HG03060 (cell line): Measurements from ENCODE around the gene KIAA1217.

ENCODE experiments used
- ATAC-seq: cut with Tn5 transposase; IDR thresholded peaks from one replicate; pipeline ENCODE4 v1.9.1; 2021; ENCODE audit warnings: low read depth, moderate number of reproducible peaks; ENCODE audit not compliant: unreplicated experiment

The KIAA1217 gene

GRCh38 chr10:24240041-24240751, 31.3 kb downstream of the KIAA1217 start:
- ATAC-seq, result no peak

- ATAC-seq, result no peak
Observed at GRCh38 chr10:24241536-24242040, 32.6 kb downstream of the KIAA1217 start.

GRCh38 chr10:24242562-24242961, 33.6 kb downstream of the KIAA1217 start:
- no peak for ATAC-seq

- ATAC-seq, result no peak
Observed at GRCh38 chr10:24246365-24246764, 37.4 kb downstream of the KIAA1217 start.

GRCh38 chr10:24247841-24248240, 38.9 kb downstream of the KIAA1217 start:
- ATAC-seq, result no peak

GRCh38 chr10:24249829-24250415, 41.0 kb downstream of the KIAA1217 start:
- ATAC-seq, result no peak

GRCh38 chr10:24251547-24251946, 42.6 kb downstream of the KIAA1217 start:
- ATAC-seq, result no peak

GRCh38 chr10:24254180-24254579, 45.2 kb downstream of the KIAA1217 start:
- ATAC-seq, result no peak

- ATAC-seq, result no peak
Observed at GRCh38 chr10:24255115-24255880, 46.4 kb downstream of the KIAA1217 start.

- ATAC-seq, result no peak
Observed at GRCh38 chr10:24255881-24256311, 47.0 kb downstream of the KIAA1217 start.

- no peak for ATAC-seq
Observed at GRCh38 chr10:24256619-24257107, 47.7 kb downstream of the KIAA1217 start.

GRCh38 chr10:24257588-24257987, 48.6 kb downstream of the KIAA1217 start:
- ATAC-seq, result no peak

- no peak for ATAC-seq
Observed at GRCh38 chr10:24259365-24260130, 50.6 kb downstream of the KIAA1217 start.

GRCh38 chr10:24261627-24262026, 52.7 kb downstream of the KIAA1217 start:
- ATAC-seq, result no peak

- no peak for ATAC-seq
Observed at GRCh38 chr10:24262929-24263590, 54.1 kb downstream of the KIAA1217 start.

GRCh38 chr10:24269476-24269875, 60.5 kb downstream of the KIAA1217 start:
- no peak for ATAC-seq

GRCh38 chr10:24272374-24272773, 63.4 kb downstream of the KIAA1217 start:
- no peak for ATAC-seq

- no peak for ATAC-seq
Observed at GRCh38 chr10:24277277-24277676, 68.3 kb downstream of the KIAA1217 start.

- no peak for ATAC-seq
Observed at GRCh38 chr10:24277771-24278170, 68.8 kb downstream of the KIAA1217 start.
